SK-N-SH (cell line): Measurements from ENCODE around the gene CCDC87.

ENCODE experiments used
- ELF1 ChIP-seq: IDR thresholded peaks from 2 replicates; pipeline ENCODE4 v1.4.0; 2012
- EP300 ChIP-seq, 2 experiments: IDR thresholded peaks; 2 replicates each; pipeline versions ENCODE4 v1.4.0 to v1.6.1; 2012; ENCODE audit warnings: borderline replicate concordance in 1 of 2, low read depth in 1 of 2, low read length in 1 of 2
- FOSL2 ChIP-seq: IDR thresholded peaks from 2 replicates; pipeline ENCODE4 v1.4.0; 2012; ENCODE audit warnings: low read depth, mild to moderate bottlenecking, moderate library complexity, borderline replicate concordance
- FOXM1 ChIP-seq: IDR thresholded peaks from 2 replicates; pipeline ENCODE4 v1.4.0; 2012; ENCODE audit warnings: low read depth, mild to moderate bottlenecking
- GABPA ChIP-seq: IDR thresholded peaks from 2 replicates; pipeline ENCODE4 v1.4.0; 2012; ENCODE audit warnings: low read depth, mild to moderate bottlenecking
- MXI1 ChIP-seq: IDR thresholded peaks from 2 replicates; pipeline ENCODE4 v1.6.1; 2012; ENCODE audit warnings: mild to moderate bottlenecking, low read depth, low read length, improper control_type of control experiment
- POLR2AphosphoS5 ChIP-seq: IDR thresholded peaks from 2 replicates; pipeline ENCODE4 v1.6.1; 2012; ENCODE audit warnings: low read depth, low read length
- SMC3 ChIP-seq: IDR thresholded peaks from 2 replicates; pipeline ENCODE4 v1.6.1; 2012; ENCODE audit warnings: low read depth, low read length, improper control_type of control experiment
- TAF1 ChIP-seq: IDR thresholded peaks from 2 replicates; pipeline ENCODE4 v1.6.1; 2012; ENCODE audit warnings: low read depth, mild to moderate bottlenecking, low read length, moderate library complexity, borderline replicate concordance
- TCF12 ChIP-seq: IDR thresholded peaks from 2 replicates; pipeline ENCODE4 v1.4.0; 2012
- TF ChIP-seq, protein P1 (sequence below): fragments of 200-600 bp; sonication (generic); IDR thresholded peaks from 2 replicates; pipeline ENCODE4 v1.6.1; 2017; ENCODE audit warnings: antibody characterized with exemption, mild to moderate bottlenecking, moderate library complexity
- TF ChIP-seq, protein P2 (sequence below): fragments of 150-350 bp; IDR thresholded peaks from 2 replicates; pipeline ENCODE4 v1.6.1; 2017; ENCODE audit warnings: antibody characterized with exemption, low read length, low read depth, borderline replicate concordance
- TF ChIP-seq, protein P3 (sequence below): IDR thresholded peaks from 2 replicates; pipeline ENCODE4 v1.6.1; 2012; ENCODE audit warnings: mild to moderate bottlenecking, low read depth, low read length, moderate library complexity
- TF ChIP-seq, protein P4 (sequence below): IDR thresholded peaks from 2 replicates; pipeline ENCODE4 v1.4.0; 2012; ENCODE audit warnings: low read depth, borderline replicate concordance

DNA sequence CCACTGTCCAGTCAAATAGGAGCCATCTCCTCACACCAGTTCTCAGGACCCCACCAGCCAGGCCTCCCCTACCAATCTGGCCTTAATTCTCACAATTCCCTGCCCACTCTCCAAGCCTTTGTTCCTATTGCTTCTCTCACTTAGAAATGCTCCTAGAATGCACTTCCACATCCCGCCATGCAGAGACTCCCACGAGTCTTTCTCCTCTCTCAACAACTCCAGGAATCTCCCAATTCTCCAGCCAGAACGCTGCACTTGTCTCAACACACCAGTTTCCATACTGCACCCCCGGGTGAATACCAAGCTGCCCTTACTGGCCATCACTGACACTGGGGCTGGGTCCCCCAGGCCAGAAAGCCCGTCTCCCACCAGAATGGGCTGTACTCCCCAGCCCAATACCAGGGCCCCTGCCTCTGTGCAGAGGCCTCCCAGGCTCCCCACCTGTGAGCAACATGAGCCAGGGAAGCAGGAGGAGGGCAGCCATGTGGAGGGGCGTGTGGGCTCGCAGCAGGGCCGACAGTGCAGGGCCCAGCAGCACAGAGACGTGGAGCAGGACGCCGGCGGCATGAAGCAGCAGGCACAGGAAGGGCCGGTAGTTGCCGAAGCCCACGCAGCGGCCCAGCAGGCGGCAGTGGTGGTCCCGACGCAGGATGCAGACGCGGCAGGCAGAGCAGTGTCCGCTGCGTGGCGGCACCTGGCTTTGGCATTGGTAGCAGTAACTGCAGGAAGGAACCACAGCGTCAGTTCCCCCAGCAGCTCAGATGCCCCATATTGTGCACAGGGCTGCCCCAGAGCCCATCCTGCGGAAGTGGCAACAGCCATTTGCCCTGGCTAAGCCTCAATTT lies 49.4 kb downstream of the CCDC87 start:
- no peak for TF ChIP-seq TCF12
- TF ChIP-seq, protein P1, sequence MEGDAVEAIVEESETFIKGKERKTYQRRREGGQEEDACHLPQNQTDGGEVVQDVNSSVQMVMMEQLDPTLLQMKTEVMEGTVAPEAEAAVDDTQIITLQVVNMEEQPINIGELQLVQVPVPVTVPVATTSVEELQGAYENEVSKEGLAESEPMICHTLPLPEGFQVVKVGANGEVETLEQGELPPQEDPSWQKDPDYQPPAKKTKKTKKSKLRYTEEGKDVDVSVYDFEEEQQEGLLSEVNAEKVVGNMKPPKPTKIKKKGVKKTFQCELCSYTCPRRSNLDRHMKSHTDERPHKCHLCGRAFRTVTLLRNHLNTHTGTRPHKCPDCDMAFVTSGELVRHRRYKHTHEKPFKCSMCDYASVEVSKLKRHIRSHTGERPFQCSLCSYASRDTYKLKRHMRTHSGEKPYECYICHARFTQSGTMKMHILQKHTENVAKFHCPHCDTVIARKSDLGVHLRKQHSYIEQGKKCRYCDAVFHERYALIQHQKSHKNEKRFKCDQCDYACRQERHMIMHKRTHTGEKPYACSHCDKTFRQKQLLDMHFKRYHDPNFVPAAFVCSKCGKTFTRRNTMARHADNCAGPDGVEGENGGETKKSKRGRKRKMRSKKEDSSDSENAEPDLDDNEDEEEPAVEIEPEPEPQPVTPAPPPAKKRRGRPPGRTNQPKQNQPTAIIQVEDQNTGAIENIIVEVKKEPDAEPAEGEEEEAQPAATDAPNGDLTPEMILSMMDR, result peak; percentile 26
- TF ChIP-seq, protein P2, sequence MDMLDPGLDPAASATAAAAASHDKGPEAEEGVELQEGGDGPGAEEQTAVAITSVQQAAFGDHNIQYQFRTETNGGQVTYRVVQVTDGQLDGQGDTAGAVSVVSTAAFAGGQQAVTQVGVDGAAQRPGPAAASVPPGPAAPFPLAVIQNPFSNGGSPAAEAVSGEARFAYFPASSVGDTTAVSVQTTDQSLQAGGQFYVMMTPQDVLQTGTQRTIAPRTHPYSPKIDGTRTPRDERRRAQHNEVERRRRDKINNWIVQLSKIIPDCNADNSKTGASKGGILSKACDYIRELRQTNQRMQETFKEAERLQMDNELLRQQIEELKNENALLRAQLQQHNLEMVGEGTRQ, result no peak
- TF ChIP-seq POLR2AphosphoS5, result no peak
- TF ChIP-seq ELF1, result no peak
- TF ChIP-seq FOXM1, result no peak
- TF ChIP-seq, protein P3, sequence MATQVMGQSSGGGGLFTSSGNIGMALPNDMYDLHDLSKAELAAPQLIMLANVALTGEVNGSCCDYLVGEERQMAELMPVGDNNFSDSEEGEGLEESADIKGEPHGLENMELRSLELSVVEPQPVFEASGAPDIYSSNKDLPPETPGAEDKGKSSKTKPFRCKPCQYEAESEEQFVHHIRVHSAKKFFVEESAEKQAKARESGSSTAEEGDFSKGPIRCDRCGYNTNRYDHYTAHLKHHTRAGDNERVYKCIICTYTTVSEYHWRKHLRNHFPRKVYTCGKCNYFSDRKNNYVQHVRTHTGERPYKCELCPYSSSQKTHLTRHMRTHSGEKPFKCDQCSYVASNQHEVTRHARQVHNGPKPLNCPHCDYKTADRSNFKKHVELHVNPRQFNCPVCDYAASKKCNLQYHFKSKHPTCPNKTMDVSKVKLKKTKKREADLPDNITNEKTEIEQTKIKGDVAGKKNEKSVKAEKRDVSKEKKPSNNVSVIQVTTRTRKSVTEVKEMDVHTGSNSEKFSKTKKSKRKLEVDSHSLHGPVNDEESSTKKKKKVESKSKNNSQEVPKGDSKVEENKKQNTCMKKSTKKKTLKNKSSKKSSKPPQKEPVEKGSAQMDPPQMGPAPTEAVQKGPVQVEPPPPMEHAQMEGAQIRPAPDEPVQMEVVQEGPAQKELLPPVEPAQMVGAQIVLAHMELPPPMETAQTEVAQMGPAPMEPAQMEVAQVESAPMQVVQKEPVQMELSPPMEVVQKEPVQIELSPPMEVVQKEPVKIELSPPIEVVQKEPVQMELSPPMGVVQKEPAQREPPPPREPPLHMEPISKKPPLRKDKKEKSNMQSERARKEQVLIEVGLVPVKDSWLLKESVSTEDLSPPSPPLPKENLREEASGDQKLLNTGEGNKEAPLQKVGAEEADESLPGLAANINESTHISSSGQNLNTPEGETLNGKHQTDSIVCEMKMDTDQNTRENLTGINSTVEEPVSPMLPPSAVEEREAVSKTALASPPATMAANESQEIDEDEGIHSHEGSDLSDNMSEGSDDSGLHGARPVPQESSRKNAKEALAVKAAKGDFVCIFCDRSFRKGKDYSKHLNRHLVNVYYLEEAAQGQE, result no peak
- no peak for TF ChIP-seq GABPA
- TF ChIP-seq FOSL2, result no peak
- no peak for TF ChIP-seq EP300 (IDR thresholded peaks at IDR 0.05; ENCODE audit: borderline replicate concordance in 1 of 2, low read depth in 1 of 2, low read length in 1 of 2)
- TF ChIP-seq, protein P4, sequence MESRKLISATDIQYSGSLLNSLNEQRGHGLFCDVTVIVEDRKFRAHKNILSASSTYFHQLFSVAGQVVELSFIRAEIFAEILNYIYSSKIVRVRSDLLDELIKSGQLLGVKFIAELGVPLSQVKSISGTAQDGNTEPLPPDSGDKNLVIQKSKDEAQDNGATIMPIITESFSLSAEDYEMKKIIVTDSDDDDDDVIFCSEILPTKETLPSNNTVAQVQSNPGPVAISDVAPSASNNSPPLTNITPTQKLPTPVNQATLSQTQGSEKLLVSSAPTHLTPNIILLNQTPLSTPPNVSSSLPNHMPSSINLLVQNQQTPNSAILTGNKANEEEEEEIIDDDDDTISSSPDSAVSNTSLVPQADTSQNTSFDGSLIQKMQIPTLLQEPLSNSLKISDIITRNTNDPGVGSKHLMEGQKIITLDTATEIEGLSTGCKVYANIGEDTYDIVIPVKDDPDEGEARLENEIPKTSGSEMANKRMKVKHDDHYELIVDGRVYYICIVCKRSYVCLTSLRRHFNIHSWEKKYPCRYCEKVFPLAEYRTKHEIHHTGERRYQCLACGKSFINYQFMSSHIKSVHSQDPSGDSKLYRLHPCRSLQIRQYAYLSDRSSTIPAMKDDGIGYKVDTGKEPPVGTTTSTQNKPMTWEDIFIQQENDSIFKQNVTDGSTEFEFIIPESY, result no peak
- TF ChIP-seq SMC3, result peak; percentile 38; the same call in 1 of the 2 replicates
- TF ChIP-seq MXI1, result peak; percentile 62; the same call in 1 of the 2 replicates
- no peak for TF ChIP-seq TAF1
